HG03565 (cell line): ENCODE data around the gene SLC13A5.
"Not testable (repeated sequence)": the region's sequence is repeated elsewhere in the genome, so short reads cannot be mapped to it uniquely, and the experiment has no call there.

Experiments used
- ATAC-seq: cut with Tn5 transposase; IDR thresholded peaks from one replicate; pipeline ENCODE4 v1.9.1; 2021; ENCODE audit warnings: mild to moderate bottlenecking, moderate library complexity; ENCODE audit not compliant: unreplicated experiment

SLC13A5 gene

DNA sequence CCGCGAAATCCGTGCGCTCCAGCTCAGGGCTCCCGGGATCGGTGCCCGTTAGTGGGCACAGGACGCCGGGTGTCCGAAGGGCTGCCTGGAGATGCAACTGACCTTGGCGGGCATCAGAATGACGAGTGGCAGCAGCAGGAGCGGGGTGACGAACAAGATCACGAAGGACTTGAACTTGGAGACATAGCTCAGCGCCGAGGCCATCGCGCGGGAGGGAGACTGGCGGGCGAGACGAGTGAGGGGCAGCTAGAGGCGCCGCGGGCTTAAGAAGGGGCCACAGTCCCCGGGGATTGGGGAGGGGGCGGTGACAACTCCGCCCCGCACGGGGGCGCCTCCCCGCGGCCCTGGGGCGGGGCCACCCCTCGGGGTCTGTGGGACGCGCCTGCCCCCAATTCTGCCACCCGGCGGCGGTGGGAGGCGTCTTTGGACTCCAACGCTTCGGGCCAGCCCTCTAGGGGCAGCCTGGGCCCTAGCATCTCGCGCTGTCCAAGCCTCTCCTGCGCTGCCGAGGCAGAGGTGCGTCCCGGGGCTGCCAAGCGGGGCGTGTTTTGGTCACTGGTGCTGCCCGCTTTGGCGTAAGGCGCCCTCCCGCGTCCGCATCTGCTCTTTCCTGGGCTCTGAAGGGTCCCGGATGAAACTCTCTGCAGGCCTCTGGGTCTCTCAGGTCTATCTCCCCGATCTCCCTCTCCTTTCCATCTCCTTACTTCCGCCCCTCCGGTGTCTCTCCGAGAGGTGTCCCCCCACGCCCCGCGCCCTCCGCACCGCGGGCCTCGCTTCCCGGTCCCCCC is at the start of gene SLC13A5:
Gene SLC13A5 (minus strand): TSS at position 240 of the 788 bp plus-strand sequence. CDS start 36 bp downstream, at position 204.
- no peak for ATAC-seq

DNA sequence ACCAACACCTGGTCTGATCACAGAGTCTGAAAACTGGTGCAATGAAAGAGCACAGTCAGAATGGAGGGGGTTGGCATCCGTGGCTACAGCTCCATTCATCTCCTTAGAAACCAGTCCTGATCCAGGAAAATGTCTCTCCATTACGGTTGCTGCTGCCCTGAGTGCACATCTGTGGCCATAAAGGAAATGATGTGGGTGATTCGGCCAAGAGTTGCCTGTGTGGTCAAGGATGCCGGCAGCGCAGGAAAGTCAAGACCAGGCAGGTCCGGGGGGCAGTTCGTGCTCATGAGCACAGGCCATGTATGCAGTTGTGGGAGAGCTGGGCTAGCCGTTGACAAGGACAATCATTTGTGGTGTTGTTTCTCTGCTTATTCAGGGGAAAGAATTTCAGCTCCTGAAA is 48.6 kb upstream of the SLC13A5 start:
- ATAC-seq, result no peak

DNA sequence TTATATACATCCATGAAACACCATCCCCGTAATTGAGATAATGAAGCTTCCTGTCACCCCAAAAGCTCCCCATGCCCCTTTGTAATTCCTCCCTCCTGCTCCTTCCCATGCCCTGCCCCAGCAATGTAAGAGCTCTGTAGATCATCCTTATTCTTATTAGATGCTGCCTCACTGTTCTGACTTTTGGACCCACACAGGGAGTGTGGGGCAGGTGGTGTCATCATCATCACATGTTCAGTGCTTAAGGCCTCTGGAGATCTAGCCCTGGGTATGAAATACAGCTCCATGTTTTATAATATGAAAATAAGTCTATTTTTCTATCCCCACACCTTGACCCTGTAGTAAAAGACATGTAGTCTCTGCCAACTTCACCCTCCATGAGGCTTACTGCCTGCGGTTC is 44.6 kb upstream of the SLC13A5 start:
- no peak for ATAC-seq

DNA sequence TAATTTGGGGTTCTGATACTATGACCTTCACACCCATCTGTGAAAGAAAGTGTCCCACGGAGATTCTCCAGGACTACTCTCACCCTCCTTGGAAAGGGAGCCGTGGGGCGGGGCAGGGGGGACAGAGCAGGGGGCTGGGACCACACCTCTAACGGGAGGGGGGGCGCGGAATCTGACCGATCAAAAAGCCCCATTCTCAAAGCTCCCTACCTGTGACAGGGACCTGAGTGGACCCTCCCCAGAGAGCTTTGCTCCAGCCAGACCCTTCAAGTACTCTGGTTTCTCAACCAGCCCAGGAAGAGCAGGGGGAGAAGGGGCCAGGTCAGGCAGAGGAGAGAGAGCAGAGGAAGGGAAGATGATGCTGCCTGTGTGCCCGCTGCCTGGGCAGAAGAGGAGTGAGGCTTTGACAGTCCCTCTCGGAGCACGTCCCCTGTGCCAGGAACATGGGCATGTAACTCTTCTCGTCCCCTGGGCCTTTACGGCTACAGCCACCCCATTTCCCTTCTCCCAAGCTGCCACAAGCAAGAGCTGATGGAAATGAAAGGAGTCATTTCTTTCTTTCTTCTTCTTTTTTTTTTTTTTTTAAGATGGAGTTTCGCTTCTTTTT is 43.4 kb upstream of the SLC13A5 start:
- ATAC-seq, result no peak

DNA sequence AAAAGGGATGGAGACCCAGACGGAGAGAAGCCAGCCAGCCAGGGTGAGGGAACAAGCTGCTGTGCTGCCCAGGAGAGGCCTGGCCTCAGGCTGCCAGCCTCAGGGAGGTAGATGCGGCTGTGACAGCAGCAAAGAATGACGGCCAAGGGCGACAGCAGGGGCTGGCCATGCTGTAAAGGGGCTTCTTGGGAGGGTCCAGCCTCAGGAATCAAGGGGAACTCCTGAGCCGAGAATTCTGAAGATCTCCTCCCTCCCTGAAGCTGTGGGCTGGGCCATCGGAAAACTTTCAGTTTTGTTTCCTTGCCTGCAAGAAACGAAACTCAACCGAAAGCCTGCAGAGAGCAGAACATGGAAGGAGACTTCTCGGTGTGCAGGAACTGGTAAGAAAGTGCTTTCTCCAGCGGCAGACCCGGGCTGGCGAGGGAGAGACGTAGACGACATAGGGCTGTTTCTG is 42.6 kb upstream of the SLC13A5 start, which contains the start of gene XAF1:
Gene XAF1 (plus strand): TSS at position 316 of the 454 bp plus-strand sequence. CDS start 33 bp downstream, at position 349.
- no peak for ATAC-seq

DNA sequence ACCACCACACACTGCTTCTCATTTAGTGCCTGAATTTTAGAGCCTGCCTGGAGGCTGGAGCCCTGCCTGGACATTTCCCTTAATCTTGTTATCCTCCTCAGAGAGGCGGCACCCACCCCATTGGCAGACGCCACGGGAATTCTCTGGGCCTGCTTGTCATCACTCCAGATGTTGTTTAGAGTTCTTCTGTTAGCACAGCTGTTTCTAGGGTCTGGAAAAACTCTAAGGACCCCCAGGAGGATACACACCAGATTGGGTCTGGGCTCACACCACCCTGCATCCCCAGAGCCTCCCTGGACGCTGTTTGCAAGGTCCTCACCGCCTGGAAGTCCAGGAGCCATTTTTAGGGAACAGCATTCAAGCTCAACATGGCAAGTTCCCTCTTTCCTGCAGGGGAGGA is 42.1 kb upstream of the SLC13A5 start:
- no peak for ATAC-seq

DNA sequence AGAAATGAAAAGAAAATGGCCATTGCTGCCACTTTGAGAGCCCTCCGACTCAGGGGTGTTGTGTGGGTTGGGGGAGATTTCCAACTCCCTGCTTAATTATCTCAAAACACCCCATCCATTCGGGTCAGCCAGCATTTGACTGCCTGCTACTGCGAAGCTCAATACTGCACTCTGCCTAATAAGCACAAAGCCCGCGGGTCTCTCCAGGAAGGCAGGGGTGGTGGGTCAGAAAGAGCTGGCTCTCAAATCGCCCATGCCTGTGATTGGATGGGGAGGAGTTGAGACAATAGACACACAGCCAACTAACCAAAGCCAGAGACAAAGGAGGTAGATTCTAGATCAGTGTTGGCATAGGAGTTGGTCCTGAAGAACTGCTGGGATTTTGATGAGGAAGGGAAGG is 40.4 kb upstream of the SLC13A5 start:
- no peak for ATAC-seq

DNA sequence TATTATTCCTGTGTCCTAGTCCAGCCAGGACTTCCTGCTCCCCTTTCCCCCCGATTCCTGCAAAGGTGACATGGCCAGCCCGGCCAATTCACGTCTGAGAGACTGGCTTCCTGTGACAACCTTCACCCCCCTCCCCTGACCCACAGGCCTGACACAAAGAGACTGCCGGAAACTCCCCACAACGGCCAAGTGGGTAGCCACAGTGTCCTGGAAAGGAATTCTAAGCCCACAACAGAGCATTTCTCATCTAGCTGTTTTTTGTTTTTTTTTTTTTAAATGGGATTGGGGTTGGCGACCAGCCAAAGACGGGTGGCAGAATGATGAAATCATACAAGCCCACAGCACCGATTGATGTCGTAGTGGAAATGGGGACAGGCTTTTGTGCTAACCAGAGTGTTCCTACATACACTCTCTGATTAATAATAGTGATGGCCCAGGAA is 39.9 kb upstream of the SLC13A5 start:
- ATAC-seq, result no peak

DNA sequence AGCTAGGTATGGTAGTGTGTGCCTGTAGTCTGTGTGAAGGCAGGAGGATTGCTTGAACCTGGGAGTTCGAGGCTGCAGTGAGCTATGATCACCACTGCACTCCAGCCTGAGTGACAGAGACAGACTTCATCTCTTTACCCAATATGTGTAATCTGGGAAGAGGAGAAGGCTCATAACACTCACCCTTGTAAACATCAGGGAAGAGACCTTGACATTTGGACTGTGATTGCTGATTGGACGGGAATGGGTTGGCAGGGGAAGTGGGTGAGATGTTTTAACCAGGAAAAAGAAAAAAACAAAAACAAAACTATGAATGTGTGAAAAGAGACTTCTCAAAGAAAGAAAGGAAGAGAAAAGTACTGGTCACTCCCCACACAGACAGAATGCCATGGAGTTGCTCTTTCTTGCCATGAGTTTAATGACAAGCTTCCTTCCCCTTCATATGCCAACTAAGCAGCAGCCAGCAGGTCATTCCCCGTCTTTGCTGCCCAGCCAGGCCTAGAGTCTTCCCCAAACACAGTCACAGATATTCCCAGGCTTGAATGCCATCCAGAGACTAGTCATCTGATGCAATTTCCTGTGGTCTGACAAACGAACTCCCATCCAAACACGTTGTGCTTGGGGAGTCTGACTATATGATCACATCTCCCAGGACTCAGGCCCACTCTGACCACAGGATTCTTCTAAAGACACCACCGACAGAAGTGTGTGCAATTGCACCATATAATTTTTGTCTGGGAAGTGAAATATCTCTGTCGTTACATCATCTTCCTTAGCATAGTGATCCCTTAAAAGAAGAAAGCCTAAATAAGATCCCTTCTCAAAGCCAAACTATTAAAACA is 39.1 kb upstream of the SLC13A5 start:
- ATAC-seq, result no peak

DNA sequence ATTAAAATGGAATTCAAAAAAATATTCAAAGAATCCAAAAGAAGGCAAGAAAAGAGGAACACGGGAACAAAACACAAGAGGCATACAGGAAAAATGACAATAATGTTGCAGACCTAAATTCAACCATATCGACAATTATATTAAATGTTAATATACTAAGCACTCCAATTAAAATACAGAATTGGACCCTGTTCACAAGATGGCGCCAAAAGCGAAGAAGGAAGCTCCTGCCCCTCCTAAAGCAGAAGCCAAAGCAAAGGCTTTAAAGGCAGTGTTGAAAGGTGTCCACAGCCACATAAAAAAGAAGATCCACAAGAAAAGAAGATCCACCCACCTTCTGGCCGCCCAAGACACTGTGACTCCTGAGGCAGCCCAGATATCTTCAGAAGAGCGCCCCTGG is 36.4 kb upstream of the SLC13A5 start:
- ATAC-seq, result no peak

DNA sequence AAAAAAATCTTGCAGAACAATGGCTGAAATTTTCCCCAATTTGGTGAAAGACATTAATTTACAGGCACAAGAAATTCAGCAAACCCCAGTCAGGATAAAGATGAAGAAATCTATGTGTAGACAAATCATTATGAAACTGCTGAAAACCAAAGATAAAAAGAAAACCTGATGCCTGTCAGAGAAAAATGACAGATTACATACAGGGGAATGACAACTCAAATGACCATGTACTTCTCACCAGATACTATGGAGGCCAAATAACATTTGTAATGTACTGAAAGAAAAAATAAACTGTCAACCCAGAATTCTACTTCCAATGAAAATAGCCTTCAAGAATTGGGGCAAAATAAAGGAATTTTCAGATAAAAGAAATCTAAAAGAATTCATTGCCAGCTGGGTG is 35.4 kb upstream of the SLC13A5 start:
- no peak for ATAC-seq

DNA sequence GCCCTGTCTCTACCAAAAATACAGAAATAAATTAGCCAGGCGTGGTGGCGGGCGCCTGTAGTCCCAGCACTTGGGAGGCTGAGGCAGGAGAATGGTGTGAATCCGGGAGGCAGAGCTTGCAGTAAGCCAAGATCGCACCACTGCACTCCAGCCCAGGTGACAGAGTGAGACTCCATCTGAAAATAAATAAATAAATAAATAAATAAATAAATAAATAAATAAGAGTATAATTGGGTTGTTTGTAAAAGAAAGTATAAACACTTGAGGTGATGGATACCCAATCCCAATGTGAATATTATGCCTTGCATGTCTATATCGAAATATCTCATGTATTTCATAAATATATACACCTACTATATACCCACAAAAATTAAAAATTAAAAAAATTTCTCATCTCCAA is 33.5 kb upstream of the SLC13A5 start:
- not testable (repeated sequence) for ATAC-seq

DNA sequence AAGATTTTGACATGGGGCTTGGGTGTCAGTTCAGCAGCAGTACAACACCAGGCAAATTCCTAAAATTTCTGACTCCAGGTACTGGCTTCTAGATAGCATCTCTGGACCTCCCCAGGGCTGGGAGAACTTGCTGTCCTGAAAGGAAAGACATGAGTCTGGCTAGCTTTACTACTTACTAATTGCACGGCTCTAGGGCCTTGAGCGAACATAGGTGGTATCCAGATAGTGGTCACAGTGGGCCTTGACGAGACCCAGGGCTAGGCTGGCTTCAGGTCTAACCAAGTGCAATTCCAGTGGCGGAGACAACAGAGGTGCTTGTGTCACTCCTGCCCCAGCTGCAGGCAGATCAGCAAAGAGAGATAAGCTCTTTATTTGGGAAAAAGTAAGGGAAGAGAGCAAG is 16.4 kb upstream of the SLC13A5 start:
- no peak for ATAC-seq

DNA sequence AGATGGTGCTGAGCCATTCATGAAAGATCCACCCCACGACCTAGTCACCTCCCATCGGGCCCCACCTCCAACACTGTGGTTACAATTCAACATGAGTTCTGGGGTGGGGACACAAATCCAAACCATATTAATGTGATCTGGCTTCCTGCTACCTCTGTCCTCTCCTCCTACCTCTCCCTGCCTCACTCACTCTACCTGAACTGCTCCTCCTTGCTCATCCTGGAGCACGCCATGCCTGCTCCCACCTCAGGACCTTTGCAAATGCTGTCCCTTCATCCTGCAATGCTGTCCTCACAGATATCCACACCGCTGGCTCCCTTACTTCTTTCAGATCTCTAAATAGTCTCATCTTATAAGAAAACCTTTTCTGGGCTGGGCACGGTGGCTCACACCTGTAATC is 10.8 kb upstream of the SLC13A5 start:
- no peak for ATAC-seq

DNA sequence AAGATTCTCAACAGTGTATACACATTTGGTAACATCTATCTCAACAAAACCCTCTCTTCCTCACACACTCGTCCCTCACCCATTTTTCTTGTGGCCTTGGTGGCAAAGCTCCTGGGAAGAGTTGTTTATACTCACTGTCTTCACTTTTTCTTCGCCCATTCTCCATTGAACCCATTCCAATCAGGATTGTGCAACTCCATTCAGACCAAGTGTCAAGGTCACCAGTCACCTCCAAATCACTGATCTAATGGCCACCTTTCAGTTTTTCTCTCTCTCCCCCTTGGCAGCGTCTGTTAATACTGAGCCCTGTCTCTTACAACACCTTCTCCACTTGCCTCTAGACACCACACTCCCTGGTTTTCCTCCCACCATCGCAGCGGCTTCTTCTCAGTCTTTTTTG is 8.6 kb upstream of the SLC13A5 start:
- ATAC-seq, result no peak

DNA sequence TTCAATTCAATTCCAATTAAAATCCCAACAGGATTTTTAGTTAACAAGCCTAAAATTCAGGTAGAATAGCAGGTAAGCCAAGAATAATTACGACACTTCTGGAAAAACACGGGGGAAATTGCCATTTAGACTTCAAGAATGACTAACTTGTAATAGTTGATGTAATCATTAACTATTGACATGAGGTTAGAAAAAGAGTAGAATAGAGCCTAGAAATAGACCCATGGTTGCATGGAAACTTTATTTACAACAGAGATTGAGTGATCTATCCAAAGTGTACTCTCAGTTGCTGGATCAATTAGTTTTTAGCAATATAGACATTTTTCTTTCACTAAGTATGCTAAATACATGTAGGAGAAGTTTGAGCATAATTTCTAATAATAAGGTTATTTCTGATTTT is 3.6 kb upstream of the SLC13A5 start:
- no peak for ATAC-seq

DNA sequence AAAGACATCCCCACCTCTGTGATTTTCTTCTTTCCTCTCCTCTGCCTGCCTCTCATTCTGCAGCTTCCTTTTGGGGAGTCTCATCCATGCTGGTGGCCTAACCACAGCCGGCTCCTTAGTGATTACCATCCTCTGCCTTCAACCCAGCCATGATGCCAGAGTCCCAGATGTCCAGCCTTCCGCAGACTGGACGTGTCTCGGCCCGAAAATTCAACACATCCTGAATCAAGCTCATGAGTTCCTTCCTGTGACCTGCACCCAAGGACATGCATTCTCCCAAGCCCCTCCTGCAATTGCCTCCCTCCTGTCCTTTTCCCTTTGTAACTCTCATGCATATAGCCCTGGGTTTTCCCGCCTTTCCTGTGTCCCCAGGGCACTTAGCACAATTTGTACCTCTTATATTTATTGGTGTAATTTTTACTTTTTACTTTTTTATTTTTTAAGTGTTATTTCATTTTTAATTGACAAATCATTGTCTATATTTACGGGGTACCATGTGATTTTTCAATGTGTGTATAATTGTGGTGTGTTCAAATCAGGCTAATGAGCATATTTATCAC is 1.2 kb upstream of the SLC13A5 start:
- ATAC-seq, result no peak

DNA sequence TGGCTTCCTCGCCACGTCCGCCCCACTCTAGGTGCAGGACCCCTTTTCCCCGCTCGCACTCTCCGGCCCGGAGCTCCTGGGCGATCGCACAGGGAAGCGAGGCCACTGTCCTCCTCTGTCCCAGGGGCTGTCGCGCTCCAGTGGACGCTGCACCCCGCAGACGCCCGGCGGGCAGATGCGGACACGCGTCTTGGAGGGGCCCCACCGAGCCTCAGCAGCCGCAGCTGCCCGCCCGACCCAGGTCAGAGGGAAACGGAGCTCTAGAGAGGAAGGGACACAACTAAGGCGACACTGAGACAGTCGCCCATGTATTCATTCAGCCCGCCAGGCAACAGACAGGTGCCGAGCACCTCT is 726 bp upstream of the SLC13A5 start:
- no peak for ATAC-seq

DNA sequence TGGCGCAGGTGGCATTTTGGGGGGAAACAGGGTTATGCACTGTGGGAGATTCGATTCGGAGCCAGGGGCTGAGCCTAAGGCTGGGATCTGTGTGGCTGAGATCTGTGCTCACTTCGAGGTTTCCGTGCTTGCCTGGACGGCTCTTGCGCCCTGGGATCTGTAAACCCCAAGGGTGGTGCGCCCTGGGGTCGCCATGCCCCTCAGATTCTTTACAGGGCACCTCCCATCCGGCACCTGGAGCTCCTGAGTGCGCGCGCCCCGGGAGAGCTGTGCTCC is 377 bp downstream of the SLC13A5 start:
- no peak for ATAC-seq

DNA sequence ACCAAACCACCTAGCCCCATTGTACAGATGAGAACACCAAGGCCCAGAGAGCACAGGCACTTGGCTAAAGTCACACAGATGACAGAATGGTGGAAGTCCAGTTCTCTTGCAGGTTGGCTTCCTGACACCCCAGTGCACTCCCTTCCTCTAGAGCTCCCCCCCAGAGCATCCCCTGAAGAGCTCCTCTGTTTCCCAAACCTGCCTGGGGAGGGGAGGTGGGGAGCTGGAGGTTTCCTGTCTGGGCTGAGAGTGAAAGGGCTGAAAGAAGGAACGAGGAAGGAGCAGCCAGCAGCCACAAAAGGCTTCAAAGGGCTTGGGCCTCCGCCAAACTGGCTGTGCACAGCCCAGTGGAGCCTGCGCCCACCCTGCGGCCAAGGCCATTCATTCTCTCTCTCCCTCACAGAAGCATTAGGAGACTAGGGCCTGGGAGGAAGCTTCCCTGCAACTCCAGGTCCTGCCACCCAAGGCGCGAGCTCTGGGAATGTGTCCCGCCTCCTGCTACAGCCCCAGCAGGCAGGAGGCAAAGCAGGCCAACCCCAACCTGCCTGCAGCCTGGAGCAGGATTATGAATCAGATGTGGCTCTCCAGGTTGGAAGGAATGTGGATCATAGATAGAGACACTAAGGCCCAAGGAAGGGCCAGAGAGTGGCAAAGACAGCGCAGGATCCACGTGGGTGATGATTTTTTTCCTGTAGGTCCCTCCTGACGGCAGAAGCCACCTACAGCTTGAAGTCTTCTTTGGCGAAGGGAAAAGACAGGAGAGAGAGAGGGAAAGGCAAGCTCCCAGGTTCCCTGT is 913 bp downstream of the SLC13A5 start:
- ATAC-seq, result no peak

DNA sequence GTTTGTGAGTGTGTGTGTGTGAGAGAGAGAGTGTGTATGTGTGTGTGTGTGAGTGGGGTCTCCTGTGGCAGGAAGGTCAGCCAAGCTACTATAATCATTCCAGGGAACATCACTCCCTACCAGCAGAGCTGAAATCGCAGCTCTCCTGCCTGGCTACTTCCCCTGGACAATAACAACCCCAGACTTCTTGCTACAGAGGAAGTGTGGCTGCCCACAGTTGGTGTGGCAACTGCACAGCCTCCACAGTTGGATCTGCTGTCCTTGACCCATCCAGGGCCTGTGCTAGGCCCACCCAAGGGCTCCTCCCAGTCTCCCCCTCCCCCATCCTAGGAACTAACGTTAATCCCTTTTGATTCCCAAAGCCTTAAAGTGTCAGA is 1.5 kb downstream of the SLC13A5 start:
- no peak for ATAC-seq
